NB4 (cell line): ENCODE results near the gene GDPD5.

Experiments
- DNase-seq: peaks from one replicate; pipeline ENCODE4 v3.0.0; 2010; ENCODE audit warnings: low read depth
- H3K4me3 ChIP-seq: one replicate; pipeline ENCODE4 v1.5.1; 2011; ENCODE audit warnings: mild to moderate bottlenecking, low read depth, low read length, moderate library complexity
- MYC ChIP-seq: IDR thresholded peaks from 2 replicates; pipeline ENCODE4 v1.6.1; 2011; ENCODE audit warnings: low read depth, low read length
- POLR2A ChIP-seq: IDR thresholded peaks from 2 replicates; pipeline ENCODE4 v1.6.1; 2011; ENCODE audit warnings: mild to moderate bottlenecking; ENCODE audit not compliant: insufficient read length; ENCODE audit errors: extremely low read depth
- TF ChIP-seq, protein P1 (sequence below): IDR thresholded peaks from 2 replicates; pipeline ENCODE4 v1.6.1; 2011; ENCODE audit warnings: low read depth, low read length
- TF ChIP-seq, protein P2 (sequence below): IDR thresholded peaks from one replicate; pipeline ENCODE4 v1.5.1; 2012; ENCODE audit warnings: low read depth, low read length

Gene GDPD5

DNA sequence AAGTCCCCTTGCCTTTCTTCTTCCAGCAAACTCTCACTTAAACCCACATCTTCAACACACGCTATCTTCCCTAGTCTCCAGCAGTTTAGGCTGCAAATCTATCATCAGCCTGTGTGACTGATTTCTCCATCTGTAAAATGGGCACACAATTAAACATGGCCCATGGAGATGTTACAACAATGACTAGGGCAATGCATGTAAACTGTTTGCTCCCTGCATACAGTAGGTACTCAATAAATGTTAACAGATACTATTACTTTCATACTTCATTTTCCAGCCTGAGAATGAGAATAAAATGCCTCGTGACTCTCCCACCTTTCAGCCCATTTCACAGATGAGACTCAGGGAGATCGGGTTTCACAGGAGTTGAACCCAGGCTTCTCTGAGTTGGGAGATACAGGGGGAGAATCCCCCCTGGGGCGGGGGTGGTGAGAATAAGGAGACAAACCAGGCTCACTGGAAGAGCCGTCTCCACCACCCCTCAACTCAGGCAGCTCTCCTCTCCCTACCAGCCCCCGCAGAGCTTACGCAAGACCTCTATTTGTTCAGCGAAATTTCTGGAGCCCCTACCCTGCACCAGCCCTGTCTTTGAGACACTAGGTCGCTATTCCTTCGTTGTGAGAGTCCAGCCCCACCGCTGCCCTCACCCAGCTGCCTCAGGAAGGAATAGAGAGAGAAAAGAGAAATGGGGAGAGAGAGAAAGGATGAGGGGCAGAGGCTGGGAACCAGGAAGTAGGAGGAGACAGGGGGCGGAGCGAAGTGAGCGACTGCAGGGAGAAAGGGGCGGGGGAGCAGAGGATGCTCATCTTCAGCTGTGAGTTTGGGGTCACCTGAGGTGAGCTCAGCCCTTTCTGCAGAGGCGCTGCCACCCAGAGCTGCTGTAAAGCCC lies 50.6 kb downstream of the GDPD5 start:
- TF ChIP-seq, protein P1, sequence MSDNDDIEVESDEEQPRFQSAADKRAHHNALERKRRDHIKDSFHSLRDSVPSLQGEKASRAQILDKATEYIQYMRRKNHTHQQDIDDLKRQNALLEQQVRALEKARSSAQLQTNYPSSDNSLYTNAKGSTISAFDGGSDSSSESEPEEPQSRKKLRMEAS: no peak
- TF ChIP-seq POLR2A: peak; percentile 30
- peak overlapping the region; percentile 46 for H3K4me3 ChIP-seq
- DNase-seq: peak; percentile 91

DNA sequence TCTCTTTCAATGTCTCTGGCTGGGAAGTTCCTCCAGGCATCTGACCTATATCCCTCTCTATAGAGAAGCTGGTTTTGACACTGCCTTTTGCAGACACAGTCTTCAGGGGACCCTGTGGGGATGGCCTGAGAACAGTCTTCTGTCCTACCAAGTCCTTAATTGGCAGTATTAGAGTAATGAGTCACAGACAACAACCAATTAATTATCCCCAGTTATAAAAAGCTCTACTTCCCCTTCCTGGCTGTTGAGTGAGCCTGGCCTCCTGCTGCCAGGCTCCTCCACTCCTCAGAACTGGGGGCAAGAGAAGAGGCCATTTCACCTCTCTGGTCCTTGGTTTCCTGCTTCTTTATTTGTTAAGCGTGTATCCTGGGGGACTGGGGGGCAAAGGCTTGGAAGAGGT lies 51.5 kb downstream of the GDPD5 start:
- TF ChIP-seq, protein P1: 0 out of 2 replicates have a peak, but pooled peaks have one; percentile 14
- TF ChIP-seq MYC: no peak
- TF ChIP-seq, protein P2, sequence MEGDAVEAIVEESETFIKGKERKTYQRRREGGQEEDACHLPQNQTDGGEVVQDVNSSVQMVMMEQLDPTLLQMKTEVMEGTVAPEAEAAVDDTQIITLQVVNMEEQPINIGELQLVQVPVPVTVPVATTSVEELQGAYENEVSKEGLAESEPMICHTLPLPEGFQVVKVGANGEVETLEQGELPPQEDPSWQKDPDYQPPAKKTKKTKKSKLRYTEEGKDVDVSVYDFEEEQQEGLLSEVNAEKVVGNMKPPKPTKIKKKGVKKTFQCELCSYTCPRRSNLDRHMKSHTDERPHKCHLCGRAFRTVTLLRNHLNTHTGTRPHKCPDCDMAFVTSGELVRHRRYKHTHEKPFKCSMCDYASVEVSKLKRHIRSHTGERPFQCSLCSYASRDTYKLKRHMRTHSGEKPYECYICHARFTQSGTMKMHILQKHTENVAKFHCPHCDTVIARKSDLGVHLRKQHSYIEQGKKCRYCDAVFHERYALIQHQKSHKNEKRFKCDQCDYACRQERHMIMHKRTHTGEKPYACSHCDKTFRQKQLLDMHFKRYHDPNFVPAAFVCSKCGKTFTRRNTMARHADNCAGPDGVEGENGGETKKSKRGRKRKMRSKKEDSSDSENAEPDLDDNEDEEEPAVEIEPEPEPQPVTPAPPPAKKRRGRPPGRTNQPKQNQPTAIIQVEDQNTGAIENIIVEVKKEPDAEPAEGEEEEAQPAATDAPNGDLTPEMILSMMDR: no peak
- TF ChIP-seq POLR2A: no peak
- DNase-seq: peak; percentile 88
- no peak overlapping the region for H3K4me3 ChIP-seq

DNA sequence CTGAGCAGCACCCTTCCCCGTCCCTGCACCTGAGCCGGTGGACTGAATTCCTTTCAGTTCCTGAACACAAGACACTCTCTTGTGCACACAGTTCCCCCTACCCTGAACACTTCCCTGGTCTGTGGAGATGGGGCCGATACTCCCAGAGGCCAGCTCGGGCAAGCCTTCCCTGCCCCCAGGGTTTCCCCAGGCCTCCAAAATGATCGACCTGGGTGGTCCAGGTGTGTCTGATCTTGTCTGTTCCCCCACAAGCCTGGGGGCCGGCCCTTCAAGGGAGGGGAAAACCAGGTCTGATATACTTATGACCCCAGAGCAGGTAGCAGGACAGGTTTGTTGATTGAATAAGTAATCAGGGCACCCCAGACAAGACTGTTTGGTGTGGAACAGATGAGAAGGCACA lies 52.1 kb downstream of the GDPD5 start:
- no peak for TF ChIP-seq MYC
- no peak for TF ChIP-seq POLR2A
- TF ChIP-seq, protein P2: no peak
- TF ChIP-seq, protein P1: no peak
- H3K4me3 ChIP-seq: no peak overlapping the region
- DNase-seq: no peak

DNA sequence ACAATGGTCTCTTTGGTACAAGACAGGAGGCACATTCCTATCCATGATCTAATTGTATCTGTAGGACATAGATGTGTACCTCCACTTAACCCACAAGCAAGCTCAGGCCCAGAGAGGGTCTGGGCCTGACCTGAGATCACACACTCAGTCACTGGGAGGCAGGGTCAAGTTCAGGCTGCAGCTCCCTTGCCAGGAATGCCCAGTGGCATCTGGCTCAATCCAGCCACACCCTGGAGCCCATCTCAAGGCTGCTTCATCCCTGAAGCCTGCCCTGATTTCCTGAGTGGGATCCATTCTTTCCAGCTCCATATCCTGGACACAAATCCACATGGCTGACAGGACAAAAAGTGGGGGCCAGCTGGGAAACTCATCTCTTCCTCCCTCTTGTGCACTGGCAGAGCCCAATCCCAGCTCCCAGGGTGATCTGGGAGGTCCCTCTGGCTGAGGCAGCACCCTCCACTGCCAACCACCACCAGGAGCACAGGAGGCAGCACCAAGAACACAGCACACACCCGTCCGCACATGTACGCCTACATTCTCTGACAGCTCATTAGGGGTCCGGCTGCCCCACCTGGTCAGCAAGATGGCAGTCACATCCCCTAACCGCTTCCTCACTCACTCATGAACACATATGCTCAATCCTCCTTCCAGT lies 53.5 kb downstream of the GDPD5 start:
- H3K4me3 ChIP-seq: no peak overlapping the region
- DNase-seq: no peak
- TF ChIP-seq, protein P2: no peak
- no peak for TF ChIP-seq MYC
- TF ChIP-seq POLR2A: no peak
- TF ChIP-seq, protein P1: no peak

DNA sequence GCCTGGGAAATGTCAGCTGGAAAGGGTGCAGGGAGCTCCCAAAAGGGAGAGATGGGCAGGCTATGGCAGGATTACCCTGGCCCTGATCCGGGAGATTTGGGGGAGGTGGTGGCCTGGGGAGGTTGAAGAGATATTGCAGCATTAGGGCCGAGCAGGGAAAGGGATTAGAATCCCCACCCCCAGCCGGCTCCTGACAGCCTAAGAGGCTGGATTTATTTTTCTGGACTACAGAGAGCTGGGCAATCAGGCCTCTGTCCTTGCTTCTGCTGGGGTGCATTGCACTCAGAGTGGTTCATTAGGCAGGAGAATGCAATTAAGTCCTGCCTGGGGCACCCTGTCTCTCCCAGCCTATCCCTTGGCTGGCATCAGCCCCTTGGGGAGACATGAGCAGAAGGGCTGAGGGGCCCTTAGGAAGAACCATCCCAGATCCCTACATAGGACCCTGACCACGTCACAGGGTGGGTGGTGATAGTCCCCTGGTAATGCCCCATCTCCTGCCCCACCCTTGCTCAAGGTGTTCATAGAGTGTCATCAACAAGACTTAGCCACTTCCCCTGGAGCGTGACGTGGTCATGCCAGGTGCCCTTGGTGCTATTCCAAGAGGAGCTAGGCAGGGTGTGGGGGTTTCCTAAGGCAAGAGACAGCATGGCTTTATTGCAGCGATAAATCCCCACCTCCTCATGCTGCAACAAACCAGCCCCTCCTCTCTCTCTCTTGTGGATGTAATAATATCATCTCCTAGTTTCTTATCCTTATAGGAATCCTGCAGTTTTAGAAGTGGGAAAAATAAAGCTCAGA lies 54.4 kb downstream of the GDPD5 start:
- no peak for DNase-seq
- no peak overlapping the region for H3K4me3 ChIP-seq
- TF ChIP-seq MYC (no peak), POLR2A (no peak)
- TF ChIP-seq, protein P2: no peak
- TF ChIP-seq, protein P1: no peak

DNA sequence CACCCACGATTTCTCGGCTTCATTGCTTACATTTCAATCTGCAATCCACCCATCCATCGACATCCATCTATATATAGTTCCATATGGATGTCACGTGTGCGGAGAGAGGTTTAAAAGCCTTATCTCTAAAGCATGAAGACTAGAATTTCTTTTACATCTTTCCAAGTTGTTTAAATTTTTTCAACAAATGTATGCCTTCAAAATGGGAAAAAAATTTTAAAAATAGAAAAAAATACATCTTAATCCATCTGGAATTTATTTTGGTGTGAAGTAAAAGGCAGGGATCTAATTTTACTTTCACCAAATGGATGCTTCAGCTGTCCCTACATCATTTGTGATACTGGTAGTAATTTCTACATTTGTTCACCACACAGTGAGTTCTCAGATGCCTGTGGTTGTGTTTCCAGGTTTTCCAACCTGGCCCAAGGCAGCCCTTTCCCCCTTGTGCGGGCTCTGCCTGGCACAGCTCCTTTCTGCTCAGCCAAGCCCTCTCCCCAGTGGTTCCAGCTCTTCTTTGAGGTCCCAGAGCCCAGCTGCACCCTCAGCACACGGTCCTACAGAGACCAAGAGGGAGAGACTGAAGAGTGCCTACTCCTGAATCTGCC lies 55.2 kb downstream of the GDPD5 start:
- TF ChIP-seq, protein P1: no peak
- TF ChIP-seq, protein P2: no peak
- TF ChIP-seq POLR2A: no peak
- no peak for TF ChIP-seq MYC
- H3K4me3 ChIP-seq: no peak overlapping the region
- DNase-seq: no peak
